Forelimb muscle (tissue), 1 donor: ENCODE data around the gene NUP98. TPM values are rescaled to one million over a fixed set of nuclear protein-coding genes. Genes with fewer than 3 reads are reported as not detected.

ENCODE experiments used
- DNase-seq: peaks from one replicate; pipeline ENCODE4 v3.0.0-alpha.2; 2013; ENCODE audit warnings: low read depth
- polyA plus RNA-seq: library from polyadenylated mRNA; unstranded; fragments of 120-200 nt; gene quantifications from one replicate; pipeline ENCODE4 v1.2.1, GENCODE V29; 2013; ENCODE audit not compliant: insufficient read length

The NUP98 gene
- polyA plus RNA-seq, 1 donor = 36.8 TPM

GRCh38 chr11:3735827-3736226 is 61.5 kb downstream of the NUP98 start:
- DNase-seq = no peak

GRCh38 chr11:3732671-3733436 is 64.5 kb downstream of the NUP98 start:
- no peak for DNase-seq

GRCh38 chr11:3723014-3723708 is 74.2 kb downstream of the NUP98 start:
- no peak for DNase-seq

- DNase-seq = no peak
Measured at GRCh38 chr11:3722100-3722499, 75.3 kb downstream of the NUP98 start.

- DNase-seq = no peak
Measured at GRCh38 chr11:3720997-3721396, 76.4 kb downstream of the NUP98 start.

- no peak for DNase-seq
Measured at GRCh38 chr11:3712274-3712673, 85.1 kb downstream of the NUP98 start.

GRCh38 chr11:3710485-3711259 is 86.7 kb downstream of the NUP98 start:
- DNase-seq = no peak

- no peak for DNase-seq
Measured at GRCh38 chr11:3709977-3710376, 87.4 kb downstream of the NUP98 start.

- no peak for DNase-seq
Measured at GRCh38 chr11:3707176-3707575, 90.2 kb downstream of the NUP98 start.

GRCh38 chr11:3703383-3703782 is 94.0 kb downstream of the NUP98 start:
- DNase-seq = no peak

- no peak for DNase-seq
Measured at GRCh38 chr11:3700910-3701309, 96.4 kb downstream of the NUP98 start.

GRCh38 chr11:3700410-3700809 is 96.9 kb downstream of the NUP98 start:
- no peak for DNase-seq

GRCh38 chr11:3686751-3687150 is 110.6 kb downstream of the NUP98 start:
- no peak for DNase-seq

GRCh38 chr11:3685923-3686322 is 111.4 kb downstream of the NUP98 start:
- no peak for DNase-seq

GRCh38 chr11:3684819-3685172 is 112.6 kb downstream of the NUP98 start:
- no peak for DNase-seq

- no peak for DNase-seq
Measured at GRCh38 chr11:3684129-3684818, 113.1 kb downstream of the NUP98 start.

- DNase-seq = no peak
Measured at GRCh38 chr11:3683039-3683438, 114.3 kb downstream of the NUP98 start.

GRCh38 chr11:3679077-3679476 is 118.3 kb downstream of the NUP98 start:
- DNase-seq = no peak

GRCh38 chr11:3675971-3676370 is 121.4 kb downstream of the NUP98 start:
- no peak for DNase-seq

GRCh38 chr11:3674189-3674588 is 123.2 kb downstream of the NUP98 start:
- no peak for DNase-seq

- no peak for DNase-seq
Measured at GRCh38 chr11:3671334-3672254, 125.8 kb downstream of the NUP98 start, which contains the start of gene CHRNA10. Gene CHRNA10, minus strand, starts transcription at chr11:3671384. Its CDS starts 72 bp downstream, at chr11:3671312.
